ENCODE data around the gene EIF2S1. TPM values are rescaled to one million over a fixed set of nuclear protein-coding genes. Genes with fewer than 3 reads are reported as not detected.

The EIF2S1 gene
- total and polyA plus RNA-seq, 2 experiments from 2014 or later = 106 to 123 TPM

DNA sequence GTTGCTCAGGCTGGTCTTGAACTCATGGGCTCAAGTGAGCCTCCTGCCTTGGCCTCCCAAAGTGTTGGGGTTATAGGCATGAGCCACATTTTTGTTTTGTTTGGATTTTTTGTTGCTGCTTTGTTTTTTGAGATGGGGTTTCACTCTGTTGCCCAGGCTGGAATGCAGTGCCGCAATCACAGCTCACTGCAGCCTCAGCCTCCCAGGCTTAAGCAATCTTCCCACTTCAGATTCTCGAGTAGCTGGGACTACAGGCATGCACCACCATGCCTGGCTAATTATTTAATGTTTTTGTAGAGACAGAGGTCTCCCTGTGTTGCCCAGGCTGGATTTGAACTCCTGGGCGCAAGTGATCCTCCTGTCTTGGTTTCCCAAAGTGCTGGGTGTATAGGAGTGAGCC is 57.5 kb downstream of the EIF2S1 start:
- H3K4me1 ChIP-seq (ENCODE audit: insufficient read depth) = peaks cover 8% of the 10 kb centered on the region
- H3K9me3 ChIP-seq (ENCODE audit: low read depth) = no peaks in the 10 kb centered on the region

DNA sequence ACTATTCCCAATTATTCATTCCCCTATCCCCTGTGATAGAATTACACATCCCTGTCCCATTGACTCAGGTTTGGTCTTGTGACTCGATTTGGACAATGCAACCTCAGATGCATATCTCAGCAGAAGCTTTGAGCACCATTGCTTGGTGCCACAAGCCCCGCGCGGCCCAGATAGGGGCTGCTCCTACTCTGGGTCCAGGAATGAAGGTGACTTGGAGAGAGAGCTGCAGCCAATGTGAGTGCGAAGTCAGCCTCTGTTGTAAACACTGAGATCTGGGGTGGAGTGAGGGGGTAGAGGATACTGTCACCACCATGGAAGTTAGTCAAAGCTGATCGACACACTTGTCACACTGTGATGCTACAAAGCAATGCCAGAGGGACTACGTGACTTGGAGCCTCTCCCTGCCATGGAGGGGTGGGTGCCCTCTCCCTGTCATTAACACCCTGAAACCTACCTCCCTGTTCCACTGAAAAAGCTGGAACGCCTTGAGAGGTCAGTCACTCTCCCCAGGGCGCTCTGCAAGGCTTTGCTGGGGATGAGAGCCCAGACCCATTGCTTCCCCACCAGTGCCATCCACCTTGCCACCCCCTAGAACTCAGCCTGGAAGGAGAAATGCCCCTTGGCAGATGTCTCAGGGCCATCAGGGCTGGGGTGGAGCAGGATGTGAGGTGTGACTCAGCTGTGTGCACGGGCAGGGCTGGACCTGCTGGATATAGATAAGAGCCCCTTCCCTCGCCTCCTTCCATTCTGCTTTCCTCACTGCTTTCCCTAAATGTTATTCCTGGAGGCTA is 58.5 kb downstream of the EIF2S1 start:
- DNase-seq (ENCODE audit: low spot score) = peak; percentile 76
- Histone ChIP-seq H2AFZ (no peak overlapping the region), H3K79me2 (no peaks in the 10 kb centered on the region), H3K27ac (peak overlapping the region; percentile 73), H3K4me3 (no peak overlapping the region), H3K9me2 (replicated peaks; ENCODE audit: insufficient read depth) (no peaks in the 10 kb centered on the region), H3K27me3 (no peaks in the 10 kb centered on the region), H3K4me1 (ENCODE audit: insufficient read depth) (peaks cover 8% of the 10 kb centered on the region), H3K4me2 (no peak overlapping the region), H3K36me3 (replicated peaks; ENCODE audit: insufficient read depth, low read depth) (no peaks in the 10 kb centered on the region), H4K20me1 (ENCODE audit: insufficient read depth, poor library complexity, severe bottlenecking) (no peaks in the 10 kb centered on the region), H3K9me3 (ENCODE audit: low read depth) (no peaks in the 10 kb centered on the region)
- TF ChIP-seq EZH2 (IDR thresholded peaks at IDR 0.05; ENCODE audit: borderline replicate concordance) = no peak
- TF ChIP-seq EZH2phosphoT487 (IDR thresholded peaks at IDR 0.05; ENCODE audit: low read depth, severe bottlenecking, unreplicated experiment) = no peak
- TF ChIP-seq, protein P1, sequence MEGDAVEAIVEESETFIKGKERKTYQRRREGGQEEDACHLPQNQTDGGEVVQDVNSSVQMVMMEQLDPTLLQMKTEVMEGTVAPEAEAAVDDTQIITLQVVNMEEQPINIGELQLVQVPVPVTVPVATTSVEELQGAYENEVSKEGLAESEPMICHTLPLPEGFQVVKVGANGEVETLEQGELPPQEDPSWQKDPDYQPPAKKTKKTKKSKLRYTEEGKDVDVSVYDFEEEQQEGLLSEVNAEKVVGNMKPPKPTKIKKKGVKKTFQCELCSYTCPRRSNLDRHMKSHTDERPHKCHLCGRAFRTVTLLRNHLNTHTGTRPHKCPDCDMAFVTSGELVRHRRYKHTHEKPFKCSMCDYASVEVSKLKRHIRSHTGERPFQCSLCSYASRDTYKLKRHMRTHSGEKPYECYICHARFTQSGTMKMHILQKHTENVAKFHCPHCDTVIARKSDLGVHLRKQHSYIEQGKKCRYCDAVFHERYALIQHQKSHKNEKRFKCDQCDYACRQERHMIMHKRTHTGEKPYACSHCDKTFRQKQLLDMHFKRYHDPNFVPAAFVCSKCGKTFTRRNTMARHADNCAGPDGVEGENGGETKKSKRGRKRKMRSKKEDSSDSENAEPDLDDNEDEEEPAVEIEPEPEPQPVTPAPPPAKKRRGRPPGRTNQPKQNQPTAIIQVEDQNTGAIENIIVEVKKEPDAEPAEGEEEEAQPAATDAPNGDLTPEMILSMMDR (IDR thresholded peaks at IDR 0.05; ENCODE audit: poor library complexity) = no peak
- WGBS (ENCODE audit: low lambda C conversion rate, missing lambda C conversion rate) = 80% methylated on average over 11 of the region's 11 CpGs

More for the DNA sequence above, 57.5 kb downstream of the EIF2S1 start:
- Histone ChIP-seq H3K4me3 (no peak overlapping the region), H3K27ac (no peak overlapping the region), H4K20me1 (ENCODE audit: insufficient read depth, poor library complexity, severe bottlenecking) (no peaks in the 10 kb centered on the region), H3K4me2 (no peak overlapping the region), H3K9me2 (replicated peaks; ENCODE audit: insufficient read depth) (no peaks in the 10 kb centered on the region), H3K79me2 (no peaks in the 10 kb centered on the region), H2AFZ (no peak overlapping the region), H3K27me3 (no peaks in the 10 kb centered on the region), H3K36me3 (replicated peaks; ENCODE audit: insufficient read depth, low read depth) (no peaks in the 10 kb centered on the region)
- 87% methylated on average over 3 of the region's 3 CpGs for WGBS (ENCODE audit: low lambda C conversion rate, missing lambda C conversion rate)
- no peak for DNase-seq (ENCODE audit: low spot score)
- no peak for TF ChIP-seq EZH2 (IDR thresholded peaks at IDR 0.05; ENCODE audit: borderline replicate concordance)
- TF ChIP-seq, protein P1 (IDR thresholded peaks at IDR 0.05; ENCODE audit: poor library complexity) = no peak
- no peak for TF ChIP-seq EZH2phosphoT487 (IDR thresholded peaks at IDR 0.05; ENCODE audit: low read depth, severe bottlenecking, unreplicated experiment)

DNA sequence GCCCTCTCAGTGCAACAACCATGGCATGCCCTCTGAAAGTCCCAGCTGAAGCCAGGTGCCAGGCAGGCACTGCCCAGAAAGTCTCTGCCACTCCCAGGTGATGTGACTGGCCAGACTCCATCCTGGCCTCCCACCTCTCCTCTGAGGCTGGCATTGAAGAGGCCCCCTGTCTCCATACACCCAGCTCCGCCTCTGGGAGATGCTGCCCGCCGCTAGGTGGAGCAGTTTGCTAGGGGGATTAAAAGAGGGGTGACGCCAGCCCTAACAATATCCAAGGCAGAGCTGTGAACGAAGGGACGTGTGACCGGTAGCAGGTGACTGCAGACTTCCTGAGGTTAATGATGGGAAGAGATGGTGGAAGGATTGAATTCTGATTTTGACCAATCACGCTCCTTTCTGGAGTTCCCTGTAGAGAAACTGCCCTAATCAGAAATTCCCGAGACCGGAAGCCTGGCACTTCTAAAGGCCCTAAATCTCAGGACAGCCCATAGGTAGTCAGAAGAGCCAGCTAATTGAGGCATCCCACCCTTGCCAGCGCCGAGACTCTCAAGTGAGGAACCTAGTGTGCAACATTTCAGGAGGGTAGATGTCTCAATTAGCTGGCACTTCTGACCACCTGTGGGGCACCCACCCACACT is 60.1 kb downstream of the EIF2S1 start:
- no peaks in the 10 kb centered on the region for H3K79me2 ChIP-seq
- H3K27ac ChIP-seq = no peak overlapping the region
- no peak for TF ChIP-seq EZH2phosphoT487 (IDR thresholded peaks at IDR 0.05; ENCODE audit: low read depth, severe bottlenecking, unreplicated experiment)
- TF ChIP-seq, protein P1 (IDR thresholded peaks at IDR 0.05; ENCODE audit: poor library complexity) = peak; percentile 22
- 85% methylated on average over 12 of the region's 12 CpGs for WGBS (ENCODE audit: low lambda C conversion rate, missing lambda C conversion rate)
- H3K9me2 ChIP-seq (replicated peaks; ENCODE audit: insufficient read depth) = no peaks in the 10 kb centered on the region
- DNase-seq (ENCODE audit: low spot score) = no peak
- H3K4me3 ChIP-seq = no peak overlapping the region
- no peak overlapping the region for H2AFZ ChIP-seq
- no peak overlapping the region for H3K4me2 ChIP-seq
- H3K9me3 ChIP-seq (ENCODE audit: low read depth) = no peaks in the 10 kb centered on the region
- no peaks in the 10 kb centered on the region for H3K27me3 ChIP-seq
- H3K36me3 ChIP-seq (replicated peaks; ENCODE audit: insufficient read depth, low read depth) = no peaks in the 10 kb centered on the region
- no peaks in the 10 kb centered on the region for H4K20me1 ChIP-seq (ENCODE audit: insufficient read depth, poor library complexity, severe bottlenecking)
- H3K4me1 ChIP-seq (ENCODE audit: insufficient read depth) = peaks cover 8% of the 10 kb centered on the region
